Muscle of back (tissue), 13 donors: ENCODE data around the gene PLEKHM3. TPM values are rescaled to one million over a fixed set of nuclear protein-coding genes. Genes with fewer than 3 reads are reported as not detected.

ENCODE experiments used
- DNase-seq, 3 donors: peaks; one replicate each; pipeline versions ENCODE4 v3.0.0 to v3.0.0-alpha.2; 2013
- long read RNA-seq, 9 donors: transcript quantifications; one replicate each; lab custom pipeline, GENCODE V29; 2026
- polyA plus RNA-seq, 10 donors: library from polyadenylated mRNA; unstranded; fragments of 120-200 nt; gene quantifications; one replicate each; pipeline ENCODE4 v1.2.1, GENCODE V29; 2013; ENCODE audit not compliant: insufficient read length in 10 of 10

PLEKHM3 gene
- 1 to 10 TPM; 5.3 to 8.9 (median 7.1) TPM for polyA plus RNA-seq
- long read RNA-seq, donor 1: 0 reads
- long read RNA-seq, donor 2: 0 reads
- long read RNA-seq, donor 3: 0 reads
- long read RNA-seq, donor 4, full-length matches to known transcripts: 1 of 1 reads
- long read RNA-seq, donor 4, partial matches to known transcripts: 0 of 1 reads
- long read RNA-seq, donor 4, other reads (novel, unspliced or antisense): 0 of 1 reads
- long read RNA-seq, donor 5, full-length matches to known transcripts: 1 of 1 reads
- long read RNA-seq, donor 5, partial matches to known transcripts: 0 of 1 reads
- long read RNA-seq, donor 5, other reads (novel, unspliced or antisense): 0 of 1 reads
- long read RNA-seq, donor 6: 0 reads
- long read RNA-seq, donor 7: 0 reads
- long read RNA-seq, donor 8: 0 reads
- long read RNA-seq, donor 9: 0 reads

GRCh38 chr2:208025037-208025813 lies at the start of gene PLEKHM3:
Gene PLEKHM3 (minus strand): TSS chr2:208025527. CDS start chr2:208001639, 23,888 bp downstream.
- DNase-seq: peak; percentile 81 to 95 (median 88)

- DNase-seq: no peak
Measured at GRCh38 chr2:208074610-208075356, 49.5 kb upstream of the PLEKHM3 start.

- peak; percentile 25 to 79 (median 72) for DNase-seq
Measured at GRCh38 chr2:208072250-208072892, 47.0 kb upstream of the PLEKHM3 start.

GRCh38 chr2:208069186-208069585 lies 43.9 kb upstream of the PLEKHM3 start:
- DNase-seq: no peak

GRCh38 chr2:208066016-208066415 lies 40.7 kb upstream of the PLEKHM3 start:
- no peak for DNase-seq

GRCh38 chr2:208065476-208065875 lies 40.1 kb upstream of the PLEKHM3 start:
- no peak for DNase-seq

- DNase-seq: peak in 1 of 3 donors; percentile 69
Measured at GRCh38 chr2:208064220-208064961, 39.1 kb upstream of the PLEKHM3 start.

GRCh38 chr2:208062961-208063360 lies 37.6 kb upstream of the PLEKHM3 start:
- no peak for DNase-seq

- peak in 1 of 3 donors; percentile 28 for DNase-seq
Measured at GRCh38 chr2:208062113-208062512, 36.8 kb upstream of the PLEKHM3 start.

GRCh38 chr2:208057108-208057507 lies 31.8 kb upstream of the PLEKHM3 start:
- no peak for DNase-seq

GRCh38 chr2:208049441-208049840 lies 24.1 kb upstream of the PLEKHM3 start:
- peak in 1 of 3 donors; percentile 6 for DNase-seq

- DNase-seq: no peak
Measured at GRCh38 chr2:208049006-208049405, 23.7 kb upstream of the PLEKHM3 start.

GRCh38 chr2:208047840-208048239 lies 22.5 kb upstream of the PLEKHM3 start:
- DNase-seq: no peak

- DNase-seq: no peak
Measured at GRCh38 chr2:208046686-208047085, 21.4 kb upstream of the PLEKHM3 start.

- no peak for DNase-seq
Measured at GRCh38 chr2:208042450-208042849, 17.1 kb upstream of the PLEKHM3 start.

GRCh38 chr2:208042041-208042440 lies 16.7 kb upstream of the PLEKHM3 start:
- no peak for DNase-seq

GRCh38 chr2:208040199-208041171 lies 15.2 kb upstream of the PLEKHM3 start:
- peak; percentile 25 to 64 (median 35) for DNase-seq

- DNase-seq: no peak
Measured at GRCh38 chr2:208039376-208040110, 14.2 kb upstream of the PLEKHM3 start.
